Esophagus (tissue), 2 donors: ENCODE measurements around the gene IL27RA. TPM values are rescaled to one million over a fixed set of nuclear protein-coding genes. Genes with fewer than 3 reads are reported as not detected.
"Not testable (repeated sequence)": the region's sequence is repeated elsewhere in the genome, so short reads cannot be mapped to it uniquely, and the experiment has no call there.

ENCODE experiments used
- H3K27ac ChIP-seq, 2 donors: one replicate each; pipeline ENCODE4 v1.5.1; 2013; ENCODE audit warnings: low read depth in 2 of 2, mild to moderate bottlenecking in 2 of 2, inconsistent platforms in 1 of 2, low read length in 1 of 2, moderate library complexity in 1 of 2
- H3K27me3 ChIP-seq, 2 donors: one replicate each; pipeline ENCODE4 v1.6.1; 2013; ENCODE audit warnings: low read length in 2 of 2, control low read depth in 1 of 2, mild to moderate bottlenecking in 1 of 2; ENCODE audit not compliant: insufficient read depth in 2 of 2, control insufficient read depth in 1 of 2
- H3K36me3 ChIP-seq, 2 donors: one replicate each; pipeline ENCODE4 v1.6.1; 2013; ENCODE audit warnings: low read length in 1 of 2; ENCODE audit not compliant: control insufficient read depth in 2 of 2, insufficient read depth in 2 of 2
- H3K4me1 ChIP-seq, 2 donors: one replicate each; pipeline ENCODE4 v1.6.1; 2013; ENCODE audit warnings: low read length in 1 of 2; ENCODE audit not compliant: control insufficient read depth in 2 of 2, insufficient read depth in 2 of 2
- H3K4me3 ChIP-seq, 2 donors: one replicate each; pipeline ENCODE4 v1.5.1; 2013; ENCODE audit warnings: low read length in 2 of 2, mild to moderate bottlenecking in 2 of 2, low read depth in 1 of 2, moderate library complexity in 1 of 2
- H3K9me3 ChIP-seq, 2 donors: one replicate each; pipeline ENCODE4 v1.6.1; 2013; ENCODE audit warnings: mild to moderate bottlenecking in 2 of 2, low read depth in 1 of 2, low read length in 1 of 2, moderate library complexity in 1 of 2; ENCODE audit not compliant: control insufficient read depth in 2 of 2, insufficient read depth in 1 of 2
- WGBS, 2 donors: extraction: QIAGEN DNeasy Blood & Tissue Kit; methylation state at CpG; one replicate each; pipeline ENCODE4 v1.1.7; 2013; 5-methylcytosine and 5-hydroxymethylcytosine counted together
- polyA plus RNA-seq, 2 donors: library from polyadenylated mRNA; stranded (reverse); fragments of 200-250 nt; gene quantifications; one replicate each; pipeline ENCODE4 v1.2.3, GENCODE V29; 2013
- donor health status: healthy with polysubstance abuse.
- donor health status: Bipolar disorder and iron deficiency.

Gene IL27RA
- polyA plus RNA-seq, 2 donors: 1.3 to 2.3 TPM

GRCh38 chr19:14006085-14006765, 25.3 kb upstream of the IL27RA start, which contains the start of gene RFX1:
Gene RFX1, minus strand, starts transcription at chr19:14006320. Its CDS starts 12,477 bp downstream, at chr19:13993843.
- Histone ChIP-seq H3K27me3 (no peaks in the 10 kb centered on the region), H3K27ac (peak within 1 kb of the TSS; percentile 98 to 100), H3K4me3 (peak within 1 kb of the TSS; percentile 72 to 82), H3K4me1 (peaks cover 0 to 3% of the 10 kb centered on the region in 2 donors), H3K36me3 (no peaks in the 10 kb centered on the region), H3K9me3 (no peaks in the 10 kb centered on the region)
- WGBS, 2 donors: 0 to 1% methylated on average over 55 to 58 of the region's 58 CpGs

- Histone ChIP-seq H3K27ac (peak overlapping the region; percentile 98 to 100), H3K27me3 (no peaks in the 10 kb centered on the region), H3K9me3 (no peaks in the 10 kb centered on the region), H3K36me3 (no peaks in the 10 kb centered on the region), H3K4me3 (peak overlapping the region; percentile 46 to 82), H3K4me1 (peaks cover 0 to 3% of the 10 kb centered on the region in 2 donors)
- WGBS, 2 donors: 4 to 6% methylated on average over 43 to 56 of the region's 56 CpGs
Measured at GRCh38 chr19:14006766-14007562, 24.6 kb upstream of the IL27RA start.

GRCh38 chr19:14012378-14012915, 19.1 kb upstream of the IL27RA start:
- Histone ChIP-seq H3K27me3 (no peaks in the 10 kb centered on the region), H3K9me3 (no peaks in the 10 kb centered on the region)
- 72 to 78% methylated on average over 2 of the region's 2 CpGs for WGBS, 2 donors

GRCh38 chr19:14015524-14016035, 16.0 kb upstream of the IL27RA start:
- Histone ChIP-seq H3K27ac (no peak overlapping the region), H3K4me3 (no peak overlapping the region)
- 54 to 76% methylated on average over 8 of the region's 8 CpGs for WGBS, 2 donors

More at GRCh38 chr19:14012378-14012915, 19.1 kb upstream of the IL27RA start:
- H3K36me3 ChIP-seq: no peaks in the 10 kb centered on the region
- no peak overlapping the region for H3K4me3 ChIP-seq
- H3K4me1 ChIP-seq: no peaks in the 10 kb centered on the region
- no peak overlapping the region for H3K27ac ChIP-seq

GRCh38 chr19:14019100-14019499, 12.5 kb upstream of the IL27RA start:
- Histone ChIP-seq H3K4me3 (no peak overlapping the region), H3K9me3 (no peaks in the 10 kb centered on the region), H3K36me3 (no peaks in the 10 kb centered on the region), H3K4me1 (no peaks in the 10 kb centered on the region), H3K27me3 (no peaks in the 10 kb centered on the region), H3K27ac (no peak overlapping the region)
- 78 to 81% methylated on average over 6 of the region's 6 CpGs for WGBS, 2 donors

More at GRCh38 chr19:14015524-14016035, 16.0 kb upstream of the IL27RA start:
- H3K9me3 ChIP-seq: no peaks in the 10 kb centered on the region
- H3K4me1 ChIP-seq: no peaks in the 10 kb centered on the region
- no peaks in the 10 kb centered on the region for H3K27me3 ChIP-seq
- H3K36me3 ChIP-seq: no peaks in the 10 kb centered on the region

- not testable (repeated sequence) for H3K36me3 ChIP-seq, H3K9me3 ChIP-seq, H3K4me3 ChIP-seq, H3K27ac ChIP-seq, H3K4me1 ChIP-seq, H3K27me3 ChIP-seq
- WGBS, 2 donors: 93 to 97% methylated on average over 3 of the region's 3 CpGs
Measured at GRCh38 chr19:14019739-14020138, 11.8 kb upstream of the IL27RA start.

- 57 to 66% methylated on average over 5 of the region's 5 CpGs for WGBS, 2 donors
- Histone ChIP-seq H3K27ac (no peak overlapping the region), H3K4me3 (no peak overlapping the region), H3K9me3 (no peaks in the 10 kb centered on the region), H3K27me3 (no peaks in the 10 kb centered on the region), H3K36me3 (no peaks in the 10 kb centered on the region), H3K4me1 (no peaks in the 10 kb centered on the region)
Measured at GRCh38 chr19:14021474-14021873, 10.1 kb upstream of the IL27RA start.

- Histone ChIP-seq H3K4me1 (no peaks in the 10 kb centered on the region), H3K4me3 (no peak overlapping the region), H3K9me3 (no peaks in the 10 kb centered on the region), H3K36me3 (no peaks in the 10 kb centered on the region), H3K27ac (no peak overlapping the region), H3K27me3 (no peaks in the 10 kb centered on the region)
- WGBS, 2 donors: 86 to 93% methylated on average over 4 of the region's 4 CpGs
Measured at GRCh38 chr19:14022469-14022868, 9.1 kb upstream of the IL27RA start.

GRCh38 chr19:14023404-14024235, 7.9 kb upstream of the IL27RA start:
- Histone ChIP-seq H3K27me3 (no peaks in the 10 kb centered on the region), H3K4me3 (no peak overlapping the region), H3K4me1 (no peaks in the 10 kb centered on the region), H3K27ac (no peak overlapping the region), H3K36me3 (no peaks in the 10 kb centered on the region), H3K9me3 (no peaks in the 10 kb centered on the region)
- WGBS, 2 donors: 55 to 65% methylated on average over 9 of the region's 9 CpGs
